ENCODE data around the gene ITGB1BP1.

ITGB1BP1 gene

DNA sequence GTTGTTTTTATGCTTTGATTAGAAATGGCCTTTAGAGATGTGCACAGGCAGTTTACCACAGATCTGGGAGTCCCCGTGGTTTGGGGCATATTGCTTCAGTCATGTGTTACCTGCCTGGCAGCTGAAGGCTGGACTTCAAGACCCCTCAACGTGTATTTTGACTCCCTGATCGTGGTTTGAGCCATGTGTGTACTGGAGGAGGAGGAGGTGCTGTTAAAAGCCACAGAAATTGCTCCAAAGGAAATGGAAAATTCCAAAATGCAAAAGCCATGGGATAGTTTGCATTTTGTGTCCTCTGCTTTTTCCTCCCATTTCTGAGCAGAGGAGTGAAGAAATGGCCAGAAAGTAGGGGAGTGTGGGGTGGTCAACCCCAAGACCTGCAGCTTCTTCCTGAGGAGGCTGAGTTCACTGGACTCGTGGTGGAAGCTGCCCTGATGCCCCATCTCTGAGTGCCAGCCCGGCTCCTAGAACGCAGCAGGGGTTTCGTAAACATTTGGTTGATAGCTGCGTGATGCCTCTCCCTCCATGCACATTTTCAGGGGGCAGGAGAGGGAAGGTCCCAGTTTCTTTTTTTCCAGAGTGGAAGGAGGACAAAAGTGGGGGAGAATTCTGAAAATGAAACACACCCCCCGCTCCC, 45.7 kb downstream of the ITGB1BP1 start:
- no peak for DNase-seq

DNA sequence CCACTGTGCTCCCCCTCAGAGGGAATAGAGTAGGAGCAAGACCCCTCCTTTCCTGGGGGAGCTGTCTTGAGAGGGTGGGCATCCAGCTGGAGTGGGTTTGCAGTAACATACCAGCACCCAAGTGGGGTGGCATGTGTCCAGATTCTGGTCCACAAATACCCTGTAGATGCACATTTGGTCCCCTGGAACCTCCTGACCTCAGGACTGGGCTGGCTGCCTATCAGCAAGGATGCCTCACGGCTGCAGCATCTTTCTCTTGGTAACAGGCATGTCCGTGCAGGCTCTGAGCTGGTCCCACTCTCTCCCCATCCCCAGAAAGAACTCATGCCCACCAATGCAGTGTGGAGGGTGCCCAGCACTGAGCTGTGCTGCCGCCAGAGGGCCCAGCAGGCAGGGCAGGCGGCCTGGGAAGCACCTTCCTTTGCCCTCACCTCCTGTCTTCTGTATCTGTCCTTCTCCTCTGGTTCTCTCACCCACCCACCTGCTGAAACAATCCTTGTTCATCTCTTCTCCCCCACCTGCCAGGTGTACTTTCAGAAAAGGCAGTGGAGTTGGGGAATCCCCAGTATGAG, 47.4 kb downstream of the ITGB1BP1 start:
- DNase-seq: no peak

GRCh38 chr2:9374071-9374730, 49.1 kb downstream of the ITGB1BP1 start:
- DNase-seq: no peak

DNA sequence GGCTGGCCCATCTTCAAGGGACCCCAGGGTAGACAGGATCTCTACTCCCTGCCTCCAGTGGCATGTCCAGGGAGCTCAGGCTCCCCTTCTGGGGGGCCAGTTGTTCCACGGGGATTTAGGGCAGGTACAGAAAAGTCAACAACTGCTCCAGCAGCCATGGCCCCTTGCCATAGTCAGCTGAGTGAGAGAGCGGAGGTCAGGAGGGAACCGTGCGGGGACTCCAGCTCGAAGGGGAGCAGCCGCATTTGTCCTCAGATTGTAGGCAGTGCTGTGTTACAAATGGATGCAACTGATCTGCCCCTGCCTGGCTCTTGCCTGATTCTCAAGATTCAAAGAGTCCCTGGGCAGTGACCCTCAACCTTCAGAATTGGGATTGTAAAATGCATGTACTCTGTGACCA, 49.9 kb downstream of the ITGB1BP1 start:
- no peak for DNase-seq

DNA sequence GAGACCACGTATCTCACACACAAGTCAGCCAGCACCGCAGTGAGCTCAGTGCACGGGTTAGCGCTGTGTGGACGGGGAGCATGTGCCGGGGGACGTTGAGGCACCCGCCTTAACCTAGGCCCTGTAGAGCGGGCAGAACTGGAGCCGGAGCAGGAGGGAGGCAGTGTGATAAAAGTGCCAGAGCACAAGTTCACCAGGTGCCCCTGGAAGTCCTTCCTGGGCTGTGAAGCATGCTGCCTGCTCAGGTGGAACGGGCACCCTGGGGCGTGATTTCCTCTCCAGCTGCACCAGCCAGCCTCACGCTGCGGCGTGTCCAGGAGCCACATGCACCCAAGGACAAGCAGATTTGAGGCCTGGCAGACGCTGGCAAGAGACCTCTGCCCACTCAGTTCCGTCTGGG, 50.3 kb downstream of the ITGB1BP1 start:
- DNase-seq: no peak

- no peak for DNase-seq
These were observed 52.6 kb downstream of the ITGB1BP1 start for GRCh38 chr2:9370746-9371145.

DNA sequence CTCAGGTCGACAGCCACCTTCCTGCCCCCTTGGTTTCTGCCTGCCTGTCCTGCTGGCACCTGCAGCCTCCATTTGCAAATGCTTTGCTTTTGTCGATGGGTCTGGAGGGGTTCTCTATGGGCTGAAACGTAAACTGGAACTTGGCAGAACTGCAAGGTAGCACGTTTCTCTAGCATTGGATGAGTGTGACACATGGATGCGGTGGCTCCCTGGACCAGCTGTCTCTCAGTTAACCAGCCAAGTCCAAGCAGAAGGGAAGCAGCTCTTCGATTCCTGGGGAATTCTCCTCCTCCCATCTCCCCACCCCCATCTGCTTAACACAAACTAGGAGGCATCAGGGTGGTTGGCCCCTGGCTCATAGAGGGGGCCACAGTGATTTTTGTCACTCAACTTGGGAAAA, 57.3 kb downstream of the ITGB1BP1 start:
- no peak for DNase-seq

DNA sequence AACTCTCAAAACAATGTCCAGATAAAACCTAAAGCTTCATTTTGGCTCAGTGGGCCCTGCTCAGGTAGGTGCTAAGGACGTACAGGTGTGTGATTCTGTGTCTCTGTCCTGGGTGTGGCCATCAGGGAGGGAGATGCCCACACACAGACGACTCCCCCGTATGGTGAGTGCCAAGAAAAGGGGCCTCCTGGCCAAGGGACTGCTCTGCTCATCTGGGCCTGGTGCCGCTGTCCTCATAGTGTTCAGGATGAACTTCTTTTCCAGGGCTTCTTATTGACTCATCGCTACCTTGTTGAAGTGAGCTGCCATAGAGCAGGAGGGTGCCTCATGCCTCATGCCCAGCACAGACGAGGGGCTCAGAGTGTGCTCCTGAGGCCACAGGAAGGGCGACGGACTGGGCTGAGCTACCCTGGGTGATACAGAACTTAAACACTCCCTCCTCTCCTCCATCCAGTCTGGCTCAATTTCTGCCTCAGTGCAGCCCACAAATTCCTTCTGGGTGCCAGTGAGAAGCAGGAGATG, 57.8 kb downstream of the ITGB1BP1 start:
- DNase-seq: no peak

DNA sequence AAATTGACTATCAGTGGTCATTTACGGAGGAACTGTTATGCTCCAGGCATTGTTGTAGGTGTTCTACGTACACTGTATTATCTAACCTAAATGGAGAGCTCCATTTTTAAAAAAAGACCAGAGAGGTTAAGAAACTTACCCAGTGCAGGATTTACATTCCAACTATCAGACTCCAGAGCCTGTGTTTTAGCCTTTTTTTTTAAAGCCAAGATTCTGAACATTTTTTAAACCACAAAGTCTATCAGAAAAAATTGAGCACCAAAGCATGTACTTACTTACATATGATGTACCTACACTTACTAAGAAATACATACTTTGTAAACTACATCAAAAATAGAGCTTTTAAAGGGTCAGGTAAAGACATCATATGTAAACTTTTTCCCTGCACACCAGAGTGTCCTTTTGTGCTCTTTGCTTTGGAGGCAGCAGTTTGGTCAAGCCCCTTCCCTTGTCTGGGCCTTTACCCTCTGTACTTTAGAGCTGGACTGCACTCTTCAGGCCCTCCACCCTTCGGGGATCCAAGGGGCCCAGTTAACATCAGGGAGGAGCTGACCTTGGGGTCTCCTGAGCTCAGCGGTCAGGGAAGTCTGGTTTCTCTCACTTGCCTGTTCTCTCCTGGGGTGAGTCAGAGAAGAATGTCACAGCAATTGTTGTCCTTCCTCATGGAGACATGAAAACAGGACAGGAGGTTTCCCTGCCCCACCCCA, 58.4 kb downstream of the ITGB1BP1 start:
- no peak for DNase-seq

DNA sequence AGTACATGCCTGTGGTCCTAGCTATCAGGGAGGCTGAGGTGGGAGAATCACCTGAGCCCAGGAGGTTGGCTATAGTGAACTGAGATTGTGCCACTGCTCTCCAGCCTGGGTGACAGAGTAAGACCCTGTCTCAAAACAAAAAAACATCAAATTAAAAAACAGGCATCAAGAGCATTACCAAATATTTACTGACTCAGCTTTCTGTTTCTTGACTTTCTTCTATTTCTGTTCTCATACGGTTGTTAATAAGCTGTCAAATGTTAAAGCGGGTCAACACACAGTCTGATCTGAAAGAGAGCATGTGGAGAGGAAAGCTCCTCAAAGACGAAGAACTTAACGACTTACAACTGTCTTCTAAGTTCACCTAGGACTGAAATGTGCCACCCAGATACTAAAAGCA, 59.0 kb downstream of the ITGB1BP1 start:
- no peak for DNase-seq

- no peak for DNase-seq
These were observed 62.6 kb downstream of the ITGB1BP1 start for GRCh38 chr2:9360701-9361100.

DNA sequence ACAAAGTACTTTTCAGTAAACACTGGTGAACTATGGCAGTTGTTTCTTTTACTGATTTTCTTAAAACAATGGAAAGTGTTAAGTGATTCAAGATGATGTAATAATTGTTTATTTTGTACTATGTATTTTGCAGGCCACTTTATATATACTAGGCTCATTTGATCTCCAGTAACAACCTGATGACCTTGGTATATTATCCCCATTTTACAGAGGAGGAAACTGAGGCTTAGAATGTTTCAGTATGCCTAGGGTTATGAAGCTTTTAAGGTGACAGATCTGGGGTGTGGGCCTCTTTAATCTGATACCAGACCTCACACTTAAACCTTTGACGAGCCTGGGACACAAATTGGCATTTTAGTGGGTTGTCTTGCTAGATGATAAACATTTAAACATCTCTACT, 63.2 kb downstream of the ITGB1BP1 start:
- no peak for DNase-seq

DNA sequence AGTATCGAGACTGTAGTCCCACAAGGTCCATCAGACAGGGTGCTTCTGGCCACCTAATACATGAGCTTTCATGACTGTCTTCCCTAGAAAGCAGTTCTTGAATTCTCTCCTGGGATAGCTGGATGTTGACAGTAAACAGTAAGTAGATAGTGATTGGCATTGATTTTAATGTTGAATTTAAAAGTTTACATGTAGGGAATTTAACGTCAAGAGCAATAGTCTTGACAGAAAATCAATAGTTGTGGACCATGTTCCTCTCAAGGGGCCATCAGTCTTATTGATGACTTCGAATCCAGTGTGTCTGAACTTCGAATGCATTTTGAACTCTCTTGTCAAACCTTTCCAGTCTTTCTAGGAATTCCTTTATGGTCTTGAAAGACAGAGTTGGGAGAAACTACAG, 63.9 kb downstream of the ITGB1BP1 start:
- DNase-seq: no peak

DNA sequence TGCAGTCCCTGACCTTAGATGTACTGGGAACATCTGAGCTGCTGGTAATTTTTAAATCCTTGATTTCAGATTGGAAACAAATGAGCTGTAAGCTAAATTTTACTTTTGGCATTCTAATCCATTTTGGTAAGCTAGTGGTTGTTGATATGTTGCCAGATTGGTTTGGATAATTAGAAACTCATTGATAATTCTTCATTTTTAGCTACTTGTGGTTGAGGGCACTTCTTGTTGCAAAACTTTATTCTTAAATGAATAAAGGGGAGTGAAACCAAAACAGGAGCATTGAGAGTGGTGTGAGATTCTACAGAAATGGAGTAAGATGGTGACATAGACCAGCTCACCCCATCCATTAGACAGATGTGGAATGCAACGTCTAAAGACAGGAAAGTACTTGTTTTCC, 64.5 kb downstream of the ITGB1BP1 start:
- no peak for DNase-seq

GRCh38 chr2:9356261-9356660, 67.1 kb downstream of the ITGB1BP1 start:
- no peak for DNase-seq

- no peak for DNase-seq
These were observed 67.6 kb downstream of the ITGB1BP1 start for GRCh38 chr2:9355716-9356115.

DNA sequence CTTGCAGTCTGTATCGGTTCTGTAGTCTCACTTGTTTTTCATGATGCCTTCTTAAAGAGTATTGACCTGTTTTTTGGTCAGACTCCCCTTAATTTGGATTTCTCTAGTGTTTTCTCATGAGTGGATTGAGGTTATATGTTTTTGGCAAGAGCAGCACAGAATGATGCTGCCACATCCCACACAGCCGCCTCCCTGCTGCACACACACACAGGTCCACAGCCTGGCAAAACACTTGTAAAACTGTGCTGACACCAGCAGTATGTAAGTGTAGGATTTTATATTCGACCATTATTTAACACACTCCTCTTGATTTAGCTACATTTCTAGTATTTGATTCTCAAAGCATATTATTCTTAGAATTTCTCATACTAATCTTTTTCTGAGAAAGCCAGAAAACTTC, 68.1 kb downstream of the ITGB1BP1 start:
- no peak for DNase-seq

DNA sequence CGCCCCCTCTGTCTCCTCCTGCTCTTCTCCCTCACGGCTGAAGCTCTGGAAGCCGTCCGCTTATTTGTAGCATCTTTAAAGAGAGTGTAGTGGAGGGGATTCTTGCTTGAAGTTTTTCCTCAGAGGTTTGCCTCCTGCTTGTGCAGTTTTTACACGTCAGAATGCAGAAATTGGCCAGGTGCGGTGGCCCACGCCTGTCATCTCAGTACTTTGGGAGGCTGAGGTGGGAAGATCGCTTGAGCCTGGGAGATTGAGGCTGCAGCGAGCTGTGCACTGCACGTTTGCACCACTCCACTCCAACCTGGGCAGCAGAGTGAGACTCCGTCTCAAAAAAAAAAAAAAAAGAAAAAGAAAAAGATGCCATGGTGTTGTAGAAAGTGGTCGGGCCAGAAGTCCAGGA, 69.0 kb downstream of the ITGB1BP1 start:
- no peak for DNase-seq

Measured in bone marrow (tissue), 2 donors.